ENCODE results near the gene UAP1L1. TPM values are rescaled to one million over a fixed set of nuclear protein-coding genes. Genes with fewer than 3 reads are reported as not detected.
A peak's percentile ranks its signal among the peaks of the same experiment; 100 is the strongest.

UAP1L1 gene
- total and polyA plus RNA-seq, 9 of the 15 experiments (the other 6 are each of a cell fraction or from before 2014, with no cell fraction given) = 0.20 to 8.6 (median 3.7) TPM

GRCh38 chr9:137115394-137116026 is 38.2 kb downstream of the UAP1L1 start (continued):
- TF ChIP-seq ZNF655 (CRISPR knock-in tag; IDR thresholded peaks at IDR 0.05) (no peak), ZNF197 (CRISPR knock-in tag; IDR thresholded peaks at IDR 0.05; ENCODE audit: low read depth) (no peak), CREB3 (tag; conservative IDR thresholded peaks at IDR 0.05; ENCODE audit: low read depth) (no peak), POLR2G (IDR thresholded peaks at IDR 0.05; ENCODE audit: low read depth, low read length) (peak; percentile 31), YY1 (IDR thresholded peaks at IDR 0.05; ENCODE audit: borderline replicate concordance in 1 of 3, control insufficient read depth in 1 of 3, extremely low read depth in 1 of 3, insufficient read depth in 3 of 3, insufficient read length in 1 of 3, insufficient replicate concordance in 2 of 3, low read depth in 1 of 3, low read length in 2 of 3) (no peak)

GRCh38 chr9:137116027-137116507 is 38.8 kb downstream of the UAP1L1 start:
- H3K9me1 ChIP-seq (ENCODE audit: control insufficient read depth, insufficient read depth, low read length) = no peaks in the 10 kb centered on the region
- ChIA-PET POLR2A (interaction anchor here (0.6 to 1.0 kb wide), 2 partner anchors 9 kb away, joined by 3 read pairs; no protein-coding TSS in a partner anchor), CTCF (ENCODE audit: low intra/inter-chr PET ratio) (no interaction called here)
- peaks cover 18 to 58% of the 10 kb centered on the region in 2 experiments for H3K4me1 ChIP-seq (replicated peaks in 1 of 2; ENCODE audit: control insufficient read depth in 2 of 2, insufficient read depth in 2 of 2, low read length in 2 of 2)
- 79% methylated on average over 6 of the region's 6 CpGs for WGBS (ENCODE audit: insufficient coverage, low coverage, missing lambda C conversion rate)
- intact Hi-C loops (cut with micrococcal nuclease) = loop anchor here (5.0 kb wide), 1 partner anchor 64 kb away; the partner anchor contains the start of gene ENTPD2
- H4K20me1 ChIP-seq (replicated peaks; ENCODE audit: control insufficient read depth, insufficient read depth, low read length) = no peaks in the 10 kb centered on the region
- no peak overlapping the region for H3K4me3 ChIP-seq
- in situ Hi-C loops (cut with MboI) = no loop called here
- FAIRE-seq (peak; percentile 11), DNase-seq (ENCODE audit: extremely low read depth in 1 of 4, low spot score in 3 of 4) (no peak), ATAC-seq (no peak)
- no peak overlapping the region for H3K27ac ChIP-seq (ENCODE audit: extremely low read depth, low read depth, low read length)
- H2AFZ ChIP-seq (ENCODE audit: low read depth, low read length) = no peak overlapping the region
- TF ChIP-seq TEAD4 (IDR thresholded peaks at IDR 0.05; ENCODE audit: low read length) = no peak
- 0 out of 2 replicates have a peak, but pooled peaks have one; percentile 18 for TF ChIP-seq TEAD4 (CRISPR knock-in tag; IDR thresholded peaks at IDR 0.05; ENCODE audit: borderline replicate concordance)
- TF ChIP-seq USF1 (CRISPR knock-in tag; IDR thresholded peaks at IDR 0.05) = no peak
- peak in 1 of 2 experiments; percentile 86; a peak in 1 of 4 replicates for TF ChIP-seq FOXA3 (CRISPR knock-in tag; conservative IDR thresholded peaks at IDR 0.05 in 1 of 2, IDR thresholded peaks at IDR 0.05 in 1 of 2)
- TF ChIP-seq CREB5 (CRISPR knock-in tag; IDR thresholded peaks at IDR 0.05) = no peak
- no peaks in the 10 kb centered on the region for H3K9me3 ChIP-seq (replicated peaks; ENCODE audit: control insufficient read depth, insufficient read depth, low read depth, low read length)
- H3K4me2 ChIP-seq (ENCODE audit: insufficient read depth, low read length) = no peak overlapping the region; the same call in 1 of the 2 replicates
- H3K79me2 ChIP-seq (ENCODE audit: control insufficient read depth, insufficient read depth, low read length) = peaks cover 27% of the 10 kb centered on the region
- peak overlapping the region in 1 of 2 experiments; percentile 90; a peak in 2 of 4 replicates for H3K9ac ChIP-seq (ENCODE audit: insufficient read depth in 1 of 2, low read depth in 2 of 2, low read length in 2 of 2)
- H3K27me3 ChIP-seq (ENCODE audit: control insufficient read depth in 2 of 2, insufficient read depth in 2 of 2, low read length in 2 of 2) = no peaks in the 10 kb centered on the region
- H3K36me3 ChIP-seq (ENCODE audit: control insufficient read depth, insufficient read depth, low read length) = peaks cover 25% of the 10 kb centered on the region; the same call in 2 of the 3 replicates
- BruUV-seq (replicated peaks) = no TSS peak

Data from K562 (cell line).